HG03159 (cell line): ENCODE data around the gene AGPAT4.
A peak's percentile ranks its signal among the peaks of the same experiment; 100 is the strongest.

Source experiments
- ATAC-seq: cut with Tn5 transposase; IDR thresholded peaks from one replicate; pipeline ENCODE4 v1.9.1; 2021; ENCODE audit warnings: mild to moderate bottlenecking, moderate library complexity; ENCODE audit not compliant: unreplicated experiment

AGPAT4 gene

DNA sequence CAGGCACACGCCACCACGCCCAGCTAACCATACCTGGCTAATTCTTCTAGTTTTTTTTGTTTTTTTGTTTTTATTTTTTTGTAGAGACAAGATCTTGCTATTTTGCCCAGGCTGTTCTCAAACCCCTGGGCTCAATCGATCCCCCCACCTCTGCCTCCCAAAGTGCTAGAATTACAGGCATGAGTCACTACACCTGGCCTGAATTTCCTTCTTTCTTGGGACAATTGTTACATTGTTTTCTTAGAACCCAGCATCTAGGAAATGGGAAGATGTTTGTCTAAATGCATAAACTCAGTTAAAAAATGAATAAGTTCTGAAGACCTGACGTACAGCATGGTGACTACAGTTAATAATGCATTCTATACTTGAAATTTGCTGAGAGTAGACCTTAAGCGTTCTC is 10.8 kb upstream of the AGPAT4 start:
- no peak for ATAC-seq

DNA sequence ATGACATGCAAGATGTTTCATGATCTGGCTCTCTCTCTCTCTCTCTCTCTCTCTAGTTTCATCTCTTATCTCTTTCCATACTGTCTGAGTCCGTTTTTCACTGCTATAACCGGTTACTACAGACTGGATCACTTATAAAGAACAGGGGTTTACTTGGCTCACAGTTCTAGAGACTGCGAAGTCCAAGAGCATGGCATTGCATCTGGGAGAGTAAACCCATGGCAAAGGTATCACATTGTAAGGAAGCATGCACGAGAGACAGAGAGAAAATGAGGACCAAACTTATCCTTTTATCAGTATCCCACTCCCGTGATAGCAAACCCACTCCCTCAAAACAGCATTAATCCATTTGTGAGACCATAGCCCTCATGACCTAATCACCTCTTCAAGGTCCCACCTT is 7.2 kb upstream of the AGPAT4 start:
- ATAC-seq, result no peak

DNA sequence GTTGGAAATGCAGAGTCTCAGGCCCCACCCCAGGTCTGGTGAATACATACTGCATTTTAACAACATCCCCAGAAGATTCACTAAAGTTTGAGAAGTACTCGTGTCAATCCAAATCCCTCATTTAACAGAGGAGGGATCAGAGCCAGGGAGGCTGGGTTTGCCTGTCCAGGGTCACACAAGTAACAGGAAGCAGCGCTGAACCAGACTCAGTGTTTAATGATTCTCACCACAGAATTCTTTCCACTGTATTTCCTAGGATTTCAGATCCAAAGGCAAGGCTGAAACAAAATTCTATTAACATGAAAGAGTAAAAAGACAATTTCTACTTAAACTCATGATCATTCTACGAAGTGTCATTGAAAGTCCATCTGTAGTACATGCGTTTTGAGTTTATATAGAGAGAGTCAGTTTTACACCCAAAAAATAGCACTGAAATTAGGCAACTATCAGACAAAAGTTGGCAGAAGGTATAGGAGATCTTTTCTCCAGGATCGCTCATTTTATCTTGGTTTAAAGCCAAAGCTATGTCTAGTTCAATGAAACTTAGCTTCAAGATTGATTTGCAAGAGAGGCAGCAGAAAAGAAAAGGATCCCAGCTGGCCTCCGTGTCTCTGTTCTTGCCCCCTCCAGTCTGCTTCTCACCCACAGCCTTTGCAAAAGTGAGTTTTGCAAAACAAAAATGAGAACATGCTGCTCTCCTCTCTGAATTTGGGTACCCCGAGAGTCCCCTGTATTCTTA is 6.0 kb upstream of the AGPAT4 start:
- no peak for ATAC-seq

DNA sequence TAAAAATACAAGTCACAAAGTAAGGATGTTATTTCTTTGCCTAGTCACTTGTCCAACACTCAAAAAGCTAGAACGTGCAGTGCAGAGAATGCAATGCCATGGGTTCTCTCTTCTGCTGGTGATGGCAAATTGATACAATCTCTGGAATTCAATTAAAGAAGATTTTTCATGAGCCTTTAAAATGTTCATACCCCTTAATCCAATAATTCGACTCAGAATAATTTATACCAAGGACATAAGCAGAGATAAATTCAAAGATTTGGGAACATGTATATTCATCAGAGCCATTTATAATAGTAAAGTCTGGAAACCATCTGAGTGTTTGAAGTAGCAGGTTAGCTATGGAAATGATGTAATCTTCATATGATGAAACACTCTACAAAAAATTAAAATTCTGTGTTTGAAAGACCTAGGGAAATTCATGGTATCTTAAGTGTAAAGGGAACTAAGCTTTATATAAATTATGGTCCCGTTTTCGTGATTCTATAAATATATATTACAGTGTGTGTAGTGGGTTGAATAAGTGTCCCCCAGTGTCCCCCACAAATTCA is 2.8 kb upstream of the AGPAT4 start:
- ATAC-seq, result no peak

DNA sequence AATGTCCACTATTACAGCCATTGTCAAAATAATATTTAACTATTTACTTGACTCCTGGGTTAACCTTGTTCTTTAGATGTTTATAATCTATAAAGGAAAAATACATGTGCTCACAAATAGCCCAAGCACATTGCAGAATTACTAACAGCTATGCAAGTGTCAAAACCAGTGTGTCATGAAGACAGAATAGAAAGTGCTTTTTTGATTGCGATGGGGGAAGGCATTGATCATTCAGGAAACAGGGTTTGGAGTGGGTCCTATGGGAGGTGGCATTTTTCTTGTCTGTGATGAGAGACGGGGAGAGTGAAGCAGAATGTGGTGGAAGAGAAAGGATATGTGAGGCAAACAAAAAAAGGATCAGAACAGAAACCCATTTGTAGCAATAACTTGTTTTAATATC is 1.0 kb upstream of the AGPAT4 start:
- no peak for ATAC-seq

DNA sequence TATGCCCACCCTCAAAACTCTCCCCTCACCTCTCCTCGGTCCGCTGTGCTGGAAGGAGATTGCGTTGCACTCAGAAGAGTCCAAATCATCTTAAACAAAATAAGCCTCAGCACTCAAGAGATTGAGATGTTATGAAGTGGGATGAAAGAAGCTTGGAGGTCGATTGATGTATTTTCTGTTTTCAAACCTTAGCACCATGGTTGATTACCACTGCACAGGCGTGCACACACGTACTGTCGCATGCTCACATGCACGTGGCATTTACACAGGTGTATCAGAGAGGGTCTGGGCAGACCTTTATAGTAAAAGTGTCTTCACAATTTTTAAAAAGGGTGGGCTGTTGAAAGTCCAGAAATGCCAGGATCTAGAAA is 612 bp upstream of the AGPAT4 start:
- ATAC-seq, result no peak

DNA sequence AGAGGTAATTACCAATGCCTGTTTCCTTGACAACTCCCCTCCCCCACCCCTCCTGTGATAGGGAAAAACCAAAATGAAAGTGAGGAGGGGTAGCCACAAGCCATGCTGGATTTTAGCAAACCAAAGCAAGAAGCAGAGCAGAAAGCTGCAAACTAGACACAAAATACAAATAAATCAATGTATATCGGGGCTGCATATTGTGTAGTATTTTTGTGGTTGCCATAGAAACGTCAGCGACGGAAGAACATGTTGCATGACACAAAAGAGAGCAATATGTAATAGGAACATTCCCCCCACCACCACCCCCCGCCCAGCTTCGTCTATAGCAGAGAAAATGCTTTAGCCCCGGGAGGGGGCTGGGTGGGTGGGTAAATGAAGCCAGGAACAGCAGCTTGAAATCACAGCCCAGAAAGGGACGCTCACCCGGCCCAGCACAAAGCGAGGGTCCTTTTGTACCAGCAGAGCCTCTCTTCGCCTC is 548 bp downstream of the AGPAT4 start:
- peak; percentile 43 for ATAC-seq

DNA sequence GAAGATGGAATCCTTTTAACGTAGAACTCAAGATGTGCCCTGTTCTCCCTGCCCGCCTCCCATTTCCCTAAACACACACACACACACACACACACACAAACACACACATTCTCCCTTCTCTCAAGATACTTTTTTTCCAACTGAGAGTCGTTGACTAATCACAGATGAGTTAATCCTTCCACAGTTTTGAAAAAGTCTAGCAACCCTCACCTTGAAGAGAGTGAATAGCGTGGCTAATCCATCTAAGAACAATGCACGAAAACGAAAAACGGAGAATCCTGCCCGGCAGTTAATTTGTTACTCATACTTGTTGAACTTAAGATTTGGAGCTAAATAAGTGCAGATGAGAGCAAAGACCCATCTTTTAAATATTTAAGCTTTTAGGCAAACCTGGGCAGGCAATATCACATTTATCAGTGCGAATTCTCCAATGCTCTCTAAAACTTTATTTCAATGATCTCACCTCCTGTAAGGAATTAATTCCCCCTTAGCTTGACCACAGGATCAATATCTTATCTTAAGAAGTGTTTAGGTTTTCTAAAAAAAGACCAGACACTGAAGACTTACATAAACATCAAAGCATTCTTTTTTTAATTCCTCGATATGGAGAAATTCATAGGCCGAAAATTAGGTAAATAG is 1.1 kb downstream of the AGPAT4 start:
- ATAC-seq, result no peak

DNA sequence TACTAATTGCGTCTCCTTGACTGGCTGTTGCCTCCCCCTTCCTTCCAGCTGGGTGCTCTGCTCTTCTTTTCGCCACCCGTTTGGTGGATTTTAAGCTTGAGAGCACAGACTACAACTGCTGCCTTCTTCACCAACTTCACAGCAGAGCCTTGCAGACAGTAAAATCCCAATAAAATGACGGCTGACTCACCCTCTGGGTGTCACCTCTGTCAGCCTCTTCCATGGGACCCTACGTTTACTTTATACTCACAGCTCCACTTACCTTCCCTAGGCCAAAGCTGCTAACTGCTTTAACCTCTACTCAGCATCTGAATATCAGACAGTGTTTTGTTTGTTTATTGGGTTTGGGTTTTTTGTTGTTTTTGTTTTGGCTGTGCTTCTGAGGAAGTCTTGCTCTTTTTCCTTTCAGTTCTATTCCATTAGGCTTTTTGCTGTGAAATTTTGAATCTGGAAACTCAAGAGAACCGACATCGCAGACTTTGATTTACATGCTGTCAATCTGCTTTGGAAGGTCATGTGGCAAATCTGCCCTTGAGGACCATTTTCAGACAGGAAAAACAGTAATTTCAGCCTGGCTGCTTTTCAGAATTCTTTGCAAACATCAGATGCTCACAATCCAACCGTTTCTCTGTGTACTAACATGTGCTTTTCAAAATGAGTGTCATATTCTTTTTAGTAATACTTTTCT is 2.4 kb downstream of the AGPAT4 start:
- ATAC-seq, result no peak

DNA sequence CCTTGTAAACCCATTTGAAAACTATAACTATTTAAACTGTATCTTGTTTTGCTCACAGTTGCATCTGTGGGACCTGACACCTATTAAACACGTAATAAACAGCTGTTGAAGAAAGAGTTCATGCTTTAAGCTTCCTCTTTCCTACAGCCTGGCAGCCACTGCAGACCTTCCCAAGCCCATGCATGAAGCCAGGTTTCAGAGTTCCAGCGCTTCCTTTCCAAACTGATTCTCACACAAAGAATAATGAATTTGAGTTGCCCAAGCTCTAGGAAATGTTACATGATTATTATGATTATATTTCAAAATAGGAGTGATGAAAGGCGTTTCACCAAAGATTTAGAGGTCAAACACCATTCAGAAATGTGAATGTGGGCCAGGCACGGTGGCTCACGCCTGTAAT is 3.7 kb downstream of the AGPAT4 start:
- no peak for ATAC-seq

DNA sequence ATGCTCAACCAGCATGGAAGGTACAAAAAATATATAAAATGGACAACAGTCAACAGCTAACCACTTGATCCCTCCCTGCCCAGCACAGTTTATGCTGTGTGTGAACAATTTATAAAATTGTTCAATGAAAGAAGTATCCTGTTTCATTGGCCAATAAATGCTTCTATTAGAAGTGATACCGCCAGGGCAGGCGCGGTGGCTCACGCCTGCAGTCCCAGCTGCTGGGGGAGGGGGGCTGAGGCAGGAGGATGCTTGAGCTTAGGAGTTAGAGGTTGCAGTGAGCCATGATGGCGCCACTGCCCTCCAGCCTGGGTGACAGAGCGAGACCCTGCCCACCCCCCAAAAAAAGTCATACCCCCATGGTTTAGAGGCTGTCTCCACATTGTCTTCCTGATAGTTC is 4.6 kb downstream of the AGPAT4 start:
- no peak for ATAC-seq

DNA sequence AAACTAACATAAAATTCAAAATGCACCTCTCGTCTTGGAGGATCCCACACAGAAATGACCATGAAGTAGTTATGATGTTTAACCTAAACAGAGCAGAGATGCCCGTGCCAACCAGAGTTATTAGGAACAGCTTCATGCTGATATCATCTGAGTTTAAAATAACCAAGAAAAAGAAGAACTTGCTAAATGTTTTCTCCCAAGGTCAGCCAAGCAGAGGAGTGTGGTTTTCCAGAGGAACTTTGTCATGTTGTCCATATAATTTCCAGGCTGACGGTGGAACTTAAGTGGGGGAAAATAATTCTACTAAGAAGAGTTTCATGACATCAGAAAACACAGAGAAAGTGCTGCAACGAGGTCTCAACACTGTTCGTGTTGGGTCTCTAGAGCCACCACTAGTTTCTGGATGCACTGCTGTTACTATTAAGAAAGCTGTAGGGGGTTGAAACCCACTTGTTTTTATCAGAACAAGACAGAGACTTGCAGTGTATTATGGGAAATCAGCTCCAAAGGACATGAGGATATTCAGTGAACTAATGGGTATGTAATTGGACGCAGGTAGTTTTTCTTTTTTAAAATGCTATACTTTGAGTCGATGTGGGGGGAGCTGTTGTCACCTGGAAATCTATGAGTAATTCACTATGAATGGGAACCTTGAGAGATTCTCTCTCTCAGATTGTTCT is 5.2 kb downstream of the AGPAT4 start:
- ATAC-seq, result no peak

DNA sequence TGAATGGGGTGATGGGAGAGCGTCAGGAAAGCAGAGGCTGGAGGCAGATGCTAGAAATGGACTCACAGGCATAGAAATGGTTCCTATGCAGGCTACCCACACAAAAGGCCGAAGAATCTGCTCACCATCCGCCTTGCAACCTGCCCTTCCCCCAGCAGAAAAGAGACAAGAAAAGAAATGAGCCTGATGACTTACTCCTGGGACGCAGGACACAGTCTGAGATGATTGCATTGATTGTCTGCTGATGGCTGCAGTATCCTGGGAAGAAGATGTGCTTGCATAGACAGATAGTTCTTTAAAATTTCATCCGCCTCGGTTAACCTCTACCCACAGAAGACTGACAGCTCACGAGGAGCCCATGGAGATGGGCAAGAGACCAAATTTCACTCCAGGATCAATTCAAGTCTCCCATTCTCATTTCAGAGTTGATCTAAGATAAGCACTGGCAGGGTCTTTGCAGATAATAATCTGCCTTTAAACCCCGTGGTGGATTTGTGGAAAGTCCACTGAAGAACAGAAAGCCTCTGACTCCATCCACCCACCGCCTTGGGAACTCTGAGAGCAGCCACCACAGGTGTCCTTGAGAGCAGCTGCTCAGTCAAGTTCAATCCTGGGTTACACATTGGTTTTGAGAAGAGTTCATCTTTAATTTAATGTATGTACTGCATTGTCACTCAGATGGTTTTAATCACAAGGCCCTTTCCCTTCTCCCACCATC is 7.2 kb downstream of the AGPAT4 start:
- no peak for ATAC-seq

DNA sequence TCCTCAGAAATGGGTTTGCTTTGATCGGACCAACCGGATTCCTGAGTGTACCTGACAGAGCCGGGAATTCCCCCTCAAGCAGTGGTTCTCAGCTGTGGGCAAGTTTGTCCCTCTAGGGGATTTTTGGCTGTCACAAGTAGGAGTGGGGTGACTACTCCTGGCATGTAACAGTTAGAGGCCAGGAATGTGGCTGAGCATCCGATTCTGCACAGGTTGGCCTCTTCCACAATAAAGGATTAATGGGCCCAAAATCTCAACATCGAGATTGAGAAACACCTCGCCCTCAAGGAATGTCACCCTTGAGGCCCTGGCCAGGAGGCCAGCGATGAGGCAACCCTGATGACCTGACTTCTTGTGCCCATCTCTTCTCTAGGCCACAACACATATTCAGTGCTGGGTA is 7.9 kb downstream of the AGPAT4 start:
- no peak for ATAC-seq

DNA sequence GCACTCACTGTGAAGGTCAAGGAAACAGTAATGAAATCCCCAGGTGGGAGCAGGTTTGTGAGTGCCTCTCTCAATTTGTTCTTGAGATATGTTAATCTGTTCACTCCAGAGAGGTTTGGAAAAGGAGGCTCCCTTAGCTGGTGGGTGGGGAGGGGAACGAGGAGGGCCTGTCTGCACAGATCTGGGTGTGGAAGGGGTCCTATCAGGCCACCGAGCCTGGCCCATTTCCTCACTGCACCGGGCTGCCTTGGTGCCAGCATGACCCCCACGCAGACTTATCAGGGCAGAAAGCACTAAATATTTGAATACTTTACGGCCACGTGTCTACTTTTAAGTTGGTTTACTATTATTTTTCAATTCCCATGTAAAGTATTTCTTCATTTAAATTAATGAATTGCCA is 8.3 kb downstream of the AGPAT4 start:
- ATAC-seq, result no peak

DNA sequence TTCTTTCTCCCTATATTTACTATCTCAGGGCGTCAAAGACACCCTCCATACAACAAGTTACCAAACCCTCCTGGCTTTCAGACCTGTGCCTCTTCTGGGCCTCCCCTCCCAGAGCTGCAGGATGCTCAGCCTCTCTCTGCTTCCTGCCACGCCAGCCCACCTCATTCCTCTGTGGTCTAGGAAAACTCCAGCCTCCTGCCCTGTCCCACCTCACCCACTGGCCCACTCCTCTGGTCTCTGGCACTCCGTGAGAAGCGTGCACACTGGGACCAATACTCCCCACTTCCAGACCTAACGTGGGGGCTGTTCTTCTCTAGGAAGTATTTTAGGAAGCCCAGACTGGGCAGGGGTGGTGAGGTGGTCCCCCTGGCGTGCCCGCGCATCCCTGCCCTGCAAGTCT is 9.7 kb downstream of the AGPAT4 start:
- no peak for ATAC-seq

DNA sequence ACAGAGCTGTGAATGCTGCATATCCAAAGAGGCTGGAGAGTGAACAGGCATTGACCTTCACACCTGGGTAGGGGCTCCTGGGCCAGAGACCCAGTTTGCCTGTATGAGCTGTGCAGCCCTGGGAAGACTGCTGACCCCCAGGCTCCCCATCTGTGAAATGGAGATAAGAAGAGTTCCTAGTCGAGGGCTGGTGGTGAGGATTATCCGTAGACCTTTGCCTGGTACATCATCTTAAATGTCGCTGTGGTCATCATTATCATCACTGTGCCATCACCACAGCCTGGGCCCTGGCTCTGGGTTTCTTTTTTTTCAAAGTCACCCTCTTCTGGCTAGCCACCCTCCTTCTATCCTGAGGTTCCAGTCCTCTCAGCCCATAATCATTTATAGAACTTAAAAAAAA is 12.0 kb downstream of the AGPAT4 start:
- ATAC-seq, result no peak

DNA sequence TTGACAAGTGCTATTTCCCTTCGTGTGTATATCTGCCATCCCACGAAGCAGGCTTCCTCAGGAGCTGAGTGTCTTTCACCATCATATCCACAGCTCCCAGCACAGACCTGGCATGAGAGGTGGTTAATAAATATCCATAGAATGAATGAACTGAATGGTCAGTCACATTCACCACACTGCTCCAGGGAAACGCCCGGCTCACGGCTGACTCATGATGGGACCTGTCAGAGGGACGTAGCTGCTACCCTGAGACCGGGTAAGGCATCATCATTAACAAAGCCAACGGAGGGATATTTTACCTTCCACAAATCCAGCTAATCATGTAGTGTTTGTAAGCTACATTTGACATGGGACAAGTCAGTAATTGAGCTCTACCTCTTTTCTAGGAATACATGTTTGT is 12.5 kb downstream of the AGPAT4 start:
- ATAC-seq, result no peak

DNA sequence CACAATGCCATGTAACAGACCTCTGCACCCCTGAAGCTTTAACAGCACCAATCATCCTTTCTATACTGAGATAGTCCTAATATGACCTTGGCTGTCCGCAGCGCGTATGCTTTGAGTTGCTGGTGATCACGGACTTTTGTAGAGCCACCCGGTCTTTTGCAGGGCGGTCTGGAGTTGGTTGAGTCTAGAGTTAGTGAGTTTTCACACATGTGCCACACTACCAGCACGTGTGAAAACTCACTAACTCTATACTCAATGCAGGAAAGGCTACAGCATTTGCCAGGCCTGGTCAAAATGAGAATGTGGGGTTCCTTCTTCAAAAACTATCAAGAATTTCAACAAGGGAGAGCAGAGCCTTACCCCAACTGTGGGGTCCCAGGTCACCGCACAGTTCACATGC is 14.6 kb downstream of the AGPAT4 start:
- no peak for ATAC-seq

DNA sequence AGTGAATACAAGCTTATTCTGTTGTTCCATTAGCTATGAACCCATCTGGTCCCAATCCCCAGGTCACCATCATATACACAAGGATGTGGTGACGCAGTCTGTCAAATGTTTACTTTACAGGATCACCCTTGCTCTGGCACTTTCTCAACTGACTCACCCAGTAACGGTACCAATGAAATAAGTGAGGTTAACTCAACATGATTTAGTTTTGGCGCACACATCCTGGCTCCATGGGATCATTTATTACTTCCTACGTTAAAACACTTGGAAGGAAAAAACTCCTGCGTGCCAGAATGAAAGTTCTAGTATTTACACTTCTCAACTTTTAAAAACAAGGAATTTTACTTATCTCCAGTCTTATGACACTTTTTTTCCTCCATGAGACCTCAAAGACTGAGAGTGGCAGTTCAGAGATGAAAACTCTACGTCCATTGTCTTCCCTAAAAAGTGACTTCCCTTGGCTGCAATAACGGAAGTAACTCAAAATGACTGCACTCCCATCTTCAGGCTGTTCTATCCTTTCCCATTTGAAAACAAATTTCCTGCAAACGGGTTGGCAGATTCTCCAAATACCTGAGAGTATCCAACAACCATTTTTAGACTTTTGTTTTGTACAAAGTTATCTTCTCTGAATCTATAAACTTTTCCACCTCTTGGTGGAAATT is 15.9 kb downstream of the AGPAT4 start:
- ATAC-seq, result no peak
